HepG2 (cell line): Measurements from ENCODE around the gene PTPN5.

Experiments
- BCL6 ChIP-seq: IDR thresholded peaks from 2 replicates; pipeline ENCODE4 v1.6.1; 2016; ENCODE audit warnings: missing genetic modification reagents, missing compliant biosample characterization
- MTA3 ChIP-seq: sonication (generic); formaldehyde crosslinking; IDR thresholded peaks from 2 replicates; pipeline ENCODE4 v1.4.0; 2020; ENCODE audit warnings: missing genetic modification reagents
- PAF1 ChIP-seq: IDR thresholded peaks from 2 replicates; pipeline ENCODE4 v1.6.1; 2016; ENCODE audit warnings: missing genetic modification reagents, missing compliant biosample characterization
- SMARCC2 ChIP-seq: fragments of 450-650 bp; IDR thresholded peaks from 2 replicates; pipeline ENCODE4 v1.6.1; 2017; ENCODE audit warnings: antibody characterized with exemption, mild to moderate bottlenecking
- U2AF2 ChIP-seq: fragments of 200-400 bp; formaldehyde crosslinking; IDR thresholded peaks from 2 replicates; pipeline ENCODE4 v1.6.1; 2017; ENCODE audit warnings: low read depth, mild to moderate bottlenecking, low read length
- ZNF12 ChIP-seq: sonication (generic); formaldehyde crosslinking; IDR thresholded peaks from 2 replicates; pipeline ENCODE4 v1.5.0; 2020; ENCODE audit warnings: missing genetic modification reagents
- ZNF484 ChIP-seq: sonication (generic); formaldehyde crosslinking; IDR thresholded peaks from 2 replicates; pipeline ENCODE4 v1.5.1; 2020; ENCODE audit warnings: mild to moderate bottlenecking, low read depth, missing genetic modification reagents, borderline replicate concordance
- TF ChIP-seq, protein P1 (sequence below): sonication (generic); formaldehyde crosslinking; IDR thresholded peaks from 2 replicates; pipeline ENCODE4 v1.5.0; 2020; ENCODE audit warnings: mild to moderate bottlenecking, missing genetic modification reagents, borderline replicate concordance
- TF ChIP-seq, protein P2 (sequence below): fragments of 450-650 bp; IDR thresholded peaks from 2 replicates; pipeline ENCODE4 v1.6.1; 2017
- TF ChIP-seq, protein P3 (sequence below), 2 experiments: IDR thresholded peaks; 2 replicates each; pipeline ENCODE4 v1.6.1; 2011 to 2012; ENCODE audit warnings: low read length in 2 of 2, borderline replicate concordance in 1 of 2, low read depth in 1 of 2, mild to moderate bottlenecking in 1 of 2, moderate library complexity in 1 of 2
- TF ChIP-seq, protein P4 (sequence below): sonication (generic); formaldehyde crosslinking; IDR thresholded peaks from 2 replicates; pipeline ENCODE4 v1.4.0; 2020; ENCODE audit warnings: missing genetic modification reagents
- TF ChIP-seq, protein P5 (sequence below): sonication (generic); formaldehyde crosslinking; IDR thresholded peaks from 2 replicates; pipeline ENCODE4 v1.8.1; 2023; ENCODE audit warnings: mild to moderate bottlenecking, missing genetic modification reagents, borderline replicate concordance
- TF ChIP-seq, protein P6 (sequence below): sonication (generic); formaldehyde crosslinking; IDR thresholded peaks from 2 replicates; pipeline ENCODE4 v1.5.0; 2020; ENCODE audit warnings: mild to moderate bottlenecking, missing genetic modification reagents, moderate library complexity

DNA sequence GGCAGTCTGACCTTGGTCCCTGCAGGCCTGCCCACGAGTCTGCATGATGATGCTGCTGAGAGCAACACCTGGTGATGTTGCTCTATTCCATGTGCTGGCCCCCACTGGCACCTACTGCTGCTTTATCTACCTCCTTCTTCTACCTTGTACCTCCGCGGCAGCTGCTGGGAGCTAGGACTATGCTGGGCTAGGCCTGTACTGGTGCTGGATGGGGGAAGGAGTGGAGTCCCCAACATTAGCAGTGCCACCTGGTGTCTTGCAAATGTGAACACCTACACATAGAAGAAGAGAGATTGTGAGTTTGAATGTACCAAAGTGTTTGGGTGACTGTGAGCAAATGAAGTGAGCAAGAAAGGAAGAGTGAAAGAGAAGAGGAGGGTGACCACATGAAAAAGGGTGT is 30.5 kb downstream of the PTPN5 start:
- TF ChIP-seq BCL6 (CRISPR knock-in tag) (no peak), ZNF12 (CRISPR knock-in tag) (no peak), PAF1 (CRISPR knock-in tag) (no peak), ZNF484 (CRISPR knock-in tag) (no peak), MTA3 (CRISPR knock-in tag) (no peak), U2AF2 (no peak), SMARCC2 (no peak)
- TF ChIP-seq, protein P1, sequence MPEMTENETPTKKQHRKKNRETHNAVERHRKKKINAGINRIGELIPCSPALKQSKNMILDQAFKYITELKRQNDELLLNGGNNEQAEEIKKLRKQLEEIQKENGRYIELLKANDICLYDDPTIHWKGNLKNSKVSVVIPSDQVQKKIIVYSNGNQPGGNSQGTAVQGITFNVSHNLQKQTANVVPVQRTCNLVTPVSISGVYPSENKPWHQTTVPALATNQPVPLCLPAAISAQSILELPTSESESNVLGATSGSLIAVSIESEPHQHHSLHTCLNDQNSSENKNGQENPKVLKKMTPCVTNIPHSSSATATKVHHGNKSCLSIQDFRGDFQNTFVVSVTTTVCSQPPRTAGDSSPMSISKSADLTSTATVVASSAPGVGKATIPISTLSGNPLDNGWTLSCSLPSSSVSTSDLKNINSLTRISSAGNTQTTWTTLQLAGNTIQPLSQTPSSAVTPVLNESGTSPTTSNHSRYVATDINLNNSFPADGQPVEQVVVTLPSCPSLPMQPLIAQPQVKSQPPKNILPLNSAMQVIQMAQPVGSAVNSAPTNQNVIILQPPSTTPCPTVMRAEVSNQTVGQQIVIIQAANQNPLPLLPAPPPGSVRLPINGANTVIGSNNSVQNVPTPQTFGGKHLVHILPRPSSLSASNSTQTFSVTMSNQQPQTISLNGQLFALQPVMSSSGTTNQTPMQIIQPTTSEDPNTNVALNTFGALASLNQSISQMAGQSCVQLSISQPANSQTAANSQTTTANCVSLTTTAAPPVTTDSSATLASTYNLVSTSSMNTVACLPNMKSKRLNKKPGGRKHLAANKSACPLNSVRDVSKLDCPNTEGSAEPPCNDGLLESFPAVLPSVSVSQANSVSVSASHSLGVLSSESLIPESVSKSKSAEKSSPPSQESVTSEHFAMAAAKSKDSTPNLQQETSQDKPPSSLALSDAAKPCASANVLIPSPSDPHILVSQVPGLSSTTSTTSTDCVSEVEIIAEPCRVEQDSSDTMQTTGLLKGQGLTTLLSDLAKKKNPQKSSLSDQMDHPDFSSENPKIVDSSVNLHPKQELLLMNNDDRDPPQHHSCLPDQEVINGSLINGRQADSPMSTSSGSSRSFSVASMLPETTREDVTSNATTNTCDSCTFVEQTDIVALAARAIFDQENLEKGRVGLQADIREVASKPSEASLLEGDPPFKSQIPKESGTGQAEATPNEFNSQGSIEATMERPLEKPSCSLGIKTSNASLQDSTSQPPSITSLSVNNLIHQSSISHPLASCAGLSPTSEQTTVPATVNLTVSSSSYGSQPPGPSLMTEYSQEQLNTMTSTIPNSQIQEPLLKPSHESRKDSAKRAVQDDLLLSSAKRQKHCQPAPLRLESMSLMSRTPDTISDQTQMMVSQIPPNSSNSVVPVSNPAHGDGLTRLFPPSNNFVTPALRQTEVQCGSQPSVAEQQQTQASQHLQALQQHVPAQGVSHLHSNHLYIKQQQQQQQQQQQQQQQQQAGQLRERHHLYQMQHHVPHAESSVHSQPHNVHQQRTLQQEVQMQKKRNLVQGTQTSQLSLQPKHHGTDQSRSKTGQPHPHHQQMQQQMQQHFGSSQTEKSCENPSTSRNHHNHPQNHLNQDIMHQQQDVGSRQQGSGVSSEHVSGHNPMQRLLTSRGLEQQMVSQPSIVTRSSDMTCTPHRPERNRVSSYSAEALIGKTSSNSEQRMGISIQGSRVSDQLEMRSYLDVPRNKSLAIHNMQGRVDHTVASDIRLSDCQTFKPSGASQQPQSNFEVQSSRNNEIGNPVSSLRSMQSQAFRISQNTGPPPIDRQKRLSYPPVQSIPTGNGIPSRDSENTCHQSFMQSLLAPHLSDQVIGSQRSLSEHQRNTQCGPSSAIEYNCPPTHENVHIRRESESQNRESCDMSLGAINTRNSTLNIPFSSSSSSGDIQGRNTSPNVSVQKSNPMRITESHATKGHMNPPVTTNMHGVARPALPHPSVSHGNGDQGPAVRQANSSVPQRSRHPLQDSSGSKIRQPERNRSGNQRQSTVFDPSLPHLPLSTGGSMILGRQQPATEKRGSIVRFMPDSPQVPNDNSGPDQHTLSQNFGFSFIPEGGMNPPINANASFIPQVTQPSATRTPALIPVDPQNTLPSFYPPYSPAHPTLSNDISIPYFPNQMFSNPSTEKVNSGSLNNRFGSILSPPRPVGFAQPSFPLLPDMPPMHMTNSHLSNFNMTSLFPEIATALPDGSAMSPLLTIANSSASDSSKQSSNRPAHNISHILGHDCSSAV (CRISPR knock-in tag), result no peak
- TF ChIP-seq, protein P2, sequence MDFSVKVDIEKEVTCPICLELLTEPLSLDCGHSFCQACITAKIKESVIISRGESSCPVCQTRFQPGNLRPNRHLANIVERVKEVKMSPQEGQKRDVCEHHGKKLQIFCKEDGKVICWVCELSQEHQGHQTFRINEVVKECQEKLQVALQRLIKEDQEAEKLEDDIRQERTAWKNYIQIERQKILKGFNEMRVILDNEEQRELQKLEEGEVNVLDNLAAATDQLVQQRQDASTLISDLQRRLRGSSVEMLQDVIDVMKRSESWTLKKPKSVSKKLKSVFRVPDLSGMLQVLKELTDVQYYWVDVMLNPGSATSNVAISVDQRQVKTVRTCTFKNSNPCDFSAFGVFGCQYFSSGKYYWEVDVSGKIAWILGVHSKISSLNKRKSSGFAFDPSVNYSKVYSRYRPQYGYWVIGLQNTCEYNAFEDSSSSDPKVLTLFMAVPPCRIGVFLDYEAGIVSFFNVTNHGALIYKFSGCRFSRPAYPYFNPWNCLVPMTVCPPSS, result no peak
- TF ChIP-seq, protein P3, sequence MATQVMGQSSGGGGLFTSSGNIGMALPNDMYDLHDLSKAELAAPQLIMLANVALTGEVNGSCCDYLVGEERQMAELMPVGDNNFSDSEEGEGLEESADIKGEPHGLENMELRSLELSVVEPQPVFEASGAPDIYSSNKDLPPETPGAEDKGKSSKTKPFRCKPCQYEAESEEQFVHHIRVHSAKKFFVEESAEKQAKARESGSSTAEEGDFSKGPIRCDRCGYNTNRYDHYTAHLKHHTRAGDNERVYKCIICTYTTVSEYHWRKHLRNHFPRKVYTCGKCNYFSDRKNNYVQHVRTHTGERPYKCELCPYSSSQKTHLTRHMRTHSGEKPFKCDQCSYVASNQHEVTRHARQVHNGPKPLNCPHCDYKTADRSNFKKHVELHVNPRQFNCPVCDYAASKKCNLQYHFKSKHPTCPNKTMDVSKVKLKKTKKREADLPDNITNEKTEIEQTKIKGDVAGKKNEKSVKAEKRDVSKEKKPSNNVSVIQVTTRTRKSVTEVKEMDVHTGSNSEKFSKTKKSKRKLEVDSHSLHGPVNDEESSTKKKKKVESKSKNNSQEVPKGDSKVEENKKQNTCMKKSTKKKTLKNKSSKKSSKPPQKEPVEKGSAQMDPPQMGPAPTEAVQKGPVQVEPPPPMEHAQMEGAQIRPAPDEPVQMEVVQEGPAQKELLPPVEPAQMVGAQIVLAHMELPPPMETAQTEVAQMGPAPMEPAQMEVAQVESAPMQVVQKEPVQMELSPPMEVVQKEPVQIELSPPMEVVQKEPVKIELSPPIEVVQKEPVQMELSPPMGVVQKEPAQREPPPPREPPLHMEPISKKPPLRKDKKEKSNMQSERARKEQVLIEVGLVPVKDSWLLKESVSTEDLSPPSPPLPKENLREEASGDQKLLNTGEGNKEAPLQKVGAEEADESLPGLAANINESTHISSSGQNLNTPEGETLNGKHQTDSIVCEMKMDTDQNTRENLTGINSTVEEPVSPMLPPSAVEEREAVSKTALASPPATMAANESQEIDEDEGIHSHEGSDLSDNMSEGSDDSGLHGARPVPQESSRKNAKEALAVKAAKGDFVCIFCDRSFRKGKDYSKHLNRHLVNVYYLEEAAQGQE (IDR thresholded peaks at IDR 0.05; ENCODE audit: borderline replicate concordance in 1 of 2, low read depth in 1 of 2, low read length in 2 of 2), result no peak
- TF ChIP-seq, protein P4, sequence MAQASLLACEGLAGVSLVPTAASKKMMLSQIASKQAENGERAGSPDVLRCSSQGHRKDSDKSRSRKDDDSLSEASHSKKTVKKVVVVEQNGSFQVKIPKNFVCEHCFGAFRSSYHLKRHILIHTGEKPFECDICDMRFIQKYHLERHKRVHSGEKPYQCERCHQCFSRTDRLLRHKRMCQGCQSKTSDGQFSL (CRISPR knock-in tag), result no peak
- TF ChIP-seq, protein P5, sequence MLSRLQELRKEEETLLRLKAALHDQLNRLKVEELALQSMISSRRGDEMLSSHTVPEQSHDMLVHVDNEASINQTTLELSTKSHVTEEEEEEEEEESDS, result no peak
- TF ChIP-seq, protein P6, sequence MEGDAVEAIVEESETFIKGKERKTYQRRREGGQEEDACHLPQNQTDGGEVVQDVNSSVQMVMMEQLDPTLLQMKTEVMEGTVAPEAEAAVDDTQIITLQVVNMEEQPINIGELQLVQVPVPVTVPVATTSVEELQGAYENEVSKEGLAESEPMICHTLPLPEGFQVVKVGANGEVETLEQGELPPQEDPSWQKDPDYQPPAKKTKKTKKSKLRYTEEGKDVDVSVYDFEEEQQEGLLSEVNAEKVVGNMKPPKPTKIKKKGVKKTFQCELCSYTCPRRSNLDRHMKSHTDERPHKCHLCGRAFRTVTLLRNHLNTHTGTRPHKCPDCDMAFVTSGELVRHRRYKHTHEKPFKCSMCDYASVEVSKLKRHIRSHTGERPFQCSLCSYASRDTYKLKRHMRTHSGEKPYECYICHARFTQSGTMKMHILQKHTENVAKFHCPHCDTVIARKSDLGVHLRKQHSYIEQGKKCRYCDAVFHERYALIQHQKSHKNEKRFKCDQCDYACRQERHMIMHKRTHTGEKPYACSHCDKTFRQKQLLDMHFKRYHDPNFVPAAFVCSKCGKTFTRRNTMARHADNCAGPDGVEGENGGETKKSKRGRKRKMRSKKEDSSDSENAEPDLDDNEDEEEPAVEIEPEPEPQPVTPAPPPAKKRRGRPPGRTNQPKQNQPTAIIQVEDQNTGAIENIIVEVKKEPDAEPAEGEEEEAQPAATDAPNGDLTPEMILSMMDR (CRISPR knock-in tag), result no peak
